WI38 (cell line): ENCODE measurements around the gene SPATA33.
A peak's percentile ranks its signal among the peaks of the same experiment; 100 is the strongest.

Experiments
- H3K4me3 ChIP-seq: 2 replicates; pipeline ENCODE4 v1.5.1; 2011; ENCODE audit warnings: low read depth, mild to moderate bottlenecking, control low read depth, low read length
- CTCF ChIP-seq: IDR thresholded peaks from 2 replicates; pipeline ENCODE4 v1.5.1; 2012; ENCODE audit warnings: low read depth, mild to moderate bottlenecking, control low read depth, low read length

The SPATA33 gene

GRCh38 chr16:89657442-89658220 is at the start of gene SPATA33, which contains the start of gene CHMP1A:
TSS of gene SPATA33 (plus strand) at chr16:89657836. CDS start at chr16:89657912, 76 bp downstream.
TSS of gene CHMP1A (minus strand) at chr16:89657708. CDS start at chr16:89657588, 120 bp downstream.
- no peak for TF ChIP-seq CTCF
- peak within 1 kb of the TSS; percentile 94 for H3K4me3 ChIP-seq

GRCh38 chr16:89607937-89608740 is 49.5 kb upstream of the SPATA33 start:
- no peak for TF ChIP-seq CTCF
- H3K4me3 ChIP-seq: no peak overlapping the region

GRCh38 chr16:89610108-89610453 is 47.6 kb upstream of the SPATA33 start:
- H3K4me3 ChIP-seq: no peak overlapping the region
- TF ChIP-seq CTCF: no peak

GRCh38 chr16:89612415-89613166 is 45.0 kb upstream of the SPATA33 start:
- H3K4me3 ChIP-seq: no peak overlapping the region
- TF ChIP-seq CTCF: no peak

GRCh38 chr16:89613231-89613953 is 44.2 kb upstream of the SPATA33 start, which contains the start of gene DPEP1:
TSS of gene DPEP1 (plus strand) at chr16:89613642. CDS start at chr16:89630411, 16,769 bp downstream.
- no peak for TF ChIP-seq CTCF
- H3K4me3 ChIP-seq: no peak within 1 kb of the TSS

GRCh38 chr16:89613954-89614459 is 43.6 kb upstream of the SPATA33 start:
- no peak for TF ChIP-seq CTCF
- no peak overlapping the region for H3K4me3 ChIP-seq
